NCI-H2196 treated with DMSO at 0.1 percent for 48 hours (cell line): Measurements from ENCODE around the gene IL1RN.

Experiments used
- DNase-seq: peaks from one replicate; lab custom pipeline; 2025; ENCODE audit not compliant: unreplicated experiment; lab: John Stamatoyannopoulos, UW

Gene IL1RN

GRCh38 chr2:113103277-113103676 lies 24.1 kb upstream of the IL1RN start:
- DNase-seq, result no peak

- no peak for DNase-seq
Observed at GRCh38 chr2:113104054-113104611, 23.3 kb upstream of the IL1RN start.

DNA sequence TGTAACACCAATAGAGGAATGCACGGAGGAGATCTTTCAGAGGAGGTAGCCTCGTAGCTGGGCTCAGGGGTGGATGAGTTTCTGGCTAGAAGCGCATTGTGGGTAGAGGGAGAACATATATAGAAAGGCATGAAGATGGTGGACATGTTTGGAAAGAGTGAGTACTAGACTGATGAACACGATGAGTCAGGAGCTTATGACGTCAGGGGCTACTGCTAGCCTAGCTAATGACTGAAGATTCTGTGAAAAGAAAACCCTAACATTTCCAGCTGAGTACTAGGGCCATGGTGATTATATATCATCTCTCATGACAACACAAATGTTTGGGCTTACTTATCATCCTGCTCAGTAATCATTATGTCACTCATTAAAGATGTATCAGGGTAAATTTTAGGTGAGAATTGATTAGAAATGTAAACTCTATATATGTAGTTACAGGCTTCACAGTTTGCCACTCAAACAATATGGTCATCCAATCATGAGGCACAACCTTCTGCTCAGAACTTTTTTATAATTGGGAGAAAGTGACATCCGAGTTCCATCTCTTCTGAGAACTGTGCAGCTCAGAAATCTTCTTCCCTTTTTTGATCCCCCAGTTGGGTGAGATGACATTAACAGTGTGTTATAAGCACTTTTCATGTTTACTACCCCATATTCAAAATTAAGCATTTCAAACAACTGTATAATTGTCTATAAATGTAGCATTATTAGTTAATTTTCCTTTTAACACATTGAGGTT lies 22.2 kb upstream of the IL1RN start:
- no peak for DNase-seq

GRCh38 chr2:113111121-113111520 lies 16.3 kb upstream of the IL1RN start:
- DNase-seq, result no peak

DNA sequence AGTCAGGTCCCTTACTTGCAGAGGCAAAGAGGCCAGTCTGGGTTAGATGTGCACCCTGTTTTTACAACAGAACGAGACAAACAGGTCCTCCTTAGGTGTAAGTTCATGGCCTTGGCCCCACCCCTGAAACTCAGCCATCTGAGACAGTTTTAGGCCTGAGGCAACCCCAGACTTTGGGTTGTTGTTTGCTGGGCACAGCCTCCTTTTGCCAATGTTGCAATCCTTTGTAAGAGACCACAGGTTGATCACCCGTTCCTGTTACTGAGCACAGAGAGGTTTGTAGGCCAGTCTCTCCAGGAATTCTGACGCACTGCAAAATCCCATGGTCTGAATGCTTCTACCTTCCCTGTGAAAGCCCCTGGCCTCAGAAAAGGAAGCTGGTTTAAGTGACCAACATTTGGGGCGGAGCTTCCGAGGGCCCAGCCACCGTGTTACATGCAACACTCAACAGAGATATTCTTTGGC lies 15.5 kb upstream of the IL1RN start:
- no peak for DNase-seq

- no peak for DNase-seq
Observed at GRCh38 chr2:113112441-113112840, 15.0 kb upstream of the IL1RN start.

DNA sequence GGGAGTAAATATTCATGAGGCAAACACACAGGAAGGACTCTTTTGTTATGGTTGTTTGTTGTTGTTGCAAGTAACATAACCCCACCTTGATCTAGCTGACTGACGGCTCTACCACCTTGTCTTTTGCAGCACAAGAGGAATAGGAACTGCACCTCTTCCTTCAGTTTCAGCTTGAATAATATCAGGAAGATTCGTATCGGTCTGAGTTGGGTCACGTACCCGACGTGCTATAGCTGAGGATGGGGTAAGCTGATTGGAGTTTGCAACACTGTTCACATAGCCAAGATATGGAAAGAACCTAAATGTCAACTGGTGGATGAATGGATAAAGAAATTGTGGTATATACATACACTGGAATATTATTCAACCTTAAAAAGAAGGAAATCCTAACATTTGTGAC lies 14.5 kb upstream of the IL1RN start:
- DNase-seq, result no peak

DNA sequence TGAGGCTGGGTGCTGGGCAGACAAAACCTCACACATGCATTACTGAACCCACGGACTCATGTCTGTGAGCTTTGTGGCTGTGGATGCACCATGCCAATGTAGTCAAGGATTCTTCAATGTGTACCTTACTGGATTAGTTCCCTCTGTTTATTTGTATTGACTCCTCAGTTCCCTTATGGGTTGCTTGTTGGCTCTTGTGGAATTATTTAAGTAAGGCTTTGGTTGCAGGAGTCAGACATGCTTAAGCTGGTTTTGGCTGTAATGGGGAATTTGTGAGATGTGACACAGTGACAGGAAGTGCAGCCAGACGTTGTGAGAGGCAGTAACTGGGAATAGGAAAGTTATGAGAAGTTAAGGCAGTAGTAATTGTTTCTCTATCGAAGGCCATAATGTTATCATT lies 13.6 kb upstream of the IL1RN start:
- no peak for DNase-seq

DNA sequence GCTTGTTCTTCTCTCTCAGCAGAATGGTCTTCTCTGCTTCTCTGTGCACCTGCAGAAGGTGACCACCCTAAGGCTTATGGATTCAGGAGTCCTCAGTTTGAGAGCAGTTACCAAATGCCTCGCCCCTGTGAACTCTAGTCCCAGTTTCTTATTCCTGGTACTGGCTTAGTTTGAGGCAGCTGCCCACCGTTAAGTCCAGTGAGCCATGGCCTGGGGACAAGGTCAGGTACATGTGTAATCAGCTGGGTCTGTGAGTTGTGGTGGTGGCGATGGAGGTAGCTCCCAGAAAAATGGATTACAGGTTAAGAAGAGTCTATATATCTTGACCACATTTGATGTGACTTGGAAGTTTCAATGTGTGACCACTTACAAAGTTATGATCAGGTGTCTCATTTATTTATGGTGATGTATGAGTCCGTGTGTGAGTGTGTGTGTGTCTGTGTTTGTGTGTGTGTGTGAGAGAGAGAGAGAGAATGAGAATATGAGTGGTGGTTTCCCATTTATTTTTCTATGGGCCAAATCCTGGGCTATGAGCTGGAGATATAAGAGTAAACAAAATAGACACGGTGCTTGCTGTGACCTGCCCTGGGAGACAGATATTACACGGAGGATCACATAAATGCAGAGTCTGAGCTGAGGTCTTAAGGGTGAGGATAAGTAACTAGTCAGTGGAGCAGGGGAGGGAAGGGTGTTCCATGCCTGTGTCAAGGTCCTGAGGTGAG lies 13.0 kb upstream of the IL1RN start:
- no peak for DNase-seq

DNA sequence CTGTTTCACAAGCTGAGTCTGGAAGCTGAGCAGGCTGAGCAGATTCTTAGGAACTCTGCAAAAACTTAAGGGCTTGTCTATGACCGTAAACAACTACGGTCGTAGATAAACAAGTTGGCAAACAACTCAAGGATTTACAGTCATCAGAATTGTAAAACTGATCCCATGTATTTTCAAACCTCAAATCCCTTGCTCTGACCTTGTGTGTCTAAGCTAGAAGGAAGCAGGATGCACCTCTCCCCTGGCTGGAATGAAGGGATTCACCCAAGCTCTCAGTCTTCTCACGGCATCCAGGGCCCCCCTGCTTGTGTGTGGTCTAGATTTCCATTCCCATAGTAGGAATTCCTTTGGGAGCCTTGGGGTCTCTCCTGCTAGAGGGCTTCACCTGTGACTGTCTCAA lies 12.4 kb upstream of the IL1RN start:
- DNase-seq, result no peak

DNA sequence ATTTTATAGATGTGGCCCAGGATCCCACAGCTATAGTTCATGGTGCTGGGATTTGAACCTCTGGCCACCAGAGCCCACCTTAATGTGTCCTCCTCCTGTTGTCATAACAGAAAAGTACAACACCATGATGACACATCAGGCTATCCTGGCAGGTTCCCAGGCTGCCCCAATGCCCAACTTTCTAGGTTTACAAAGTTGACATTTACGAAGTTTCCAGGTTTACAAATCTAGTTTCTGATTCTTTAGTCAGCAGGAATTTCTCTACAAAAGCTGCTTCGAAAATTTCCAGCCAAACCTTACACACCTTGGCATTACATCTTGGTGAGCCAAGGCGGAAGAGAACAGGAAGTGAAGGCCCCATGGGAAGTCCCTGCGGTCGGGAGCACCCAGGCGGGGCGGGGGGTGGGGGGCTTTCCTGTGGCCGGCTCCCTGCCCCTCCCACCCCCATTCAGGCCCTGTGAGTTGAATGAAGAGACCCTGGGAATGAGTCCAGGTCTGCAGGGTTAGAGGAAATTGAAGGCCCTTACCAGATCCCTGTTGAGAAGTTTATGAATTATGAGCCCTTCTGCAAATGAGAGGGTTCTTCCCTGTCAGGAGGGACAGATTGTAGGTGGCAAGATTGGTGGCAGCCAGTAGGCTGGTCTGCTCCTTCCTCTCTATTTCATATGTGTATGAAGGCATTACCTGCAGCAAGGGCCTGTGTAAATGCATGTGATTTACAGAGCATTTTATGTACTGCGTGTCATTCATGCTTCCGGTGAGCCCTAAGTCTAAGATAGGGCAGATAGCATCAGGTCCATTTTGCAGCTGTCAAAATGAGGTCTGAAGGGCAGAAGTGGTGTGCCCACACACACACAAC lies 11.1 kb upstream of the IL1RN start:
- DNase-seq, result no peak

DNA sequence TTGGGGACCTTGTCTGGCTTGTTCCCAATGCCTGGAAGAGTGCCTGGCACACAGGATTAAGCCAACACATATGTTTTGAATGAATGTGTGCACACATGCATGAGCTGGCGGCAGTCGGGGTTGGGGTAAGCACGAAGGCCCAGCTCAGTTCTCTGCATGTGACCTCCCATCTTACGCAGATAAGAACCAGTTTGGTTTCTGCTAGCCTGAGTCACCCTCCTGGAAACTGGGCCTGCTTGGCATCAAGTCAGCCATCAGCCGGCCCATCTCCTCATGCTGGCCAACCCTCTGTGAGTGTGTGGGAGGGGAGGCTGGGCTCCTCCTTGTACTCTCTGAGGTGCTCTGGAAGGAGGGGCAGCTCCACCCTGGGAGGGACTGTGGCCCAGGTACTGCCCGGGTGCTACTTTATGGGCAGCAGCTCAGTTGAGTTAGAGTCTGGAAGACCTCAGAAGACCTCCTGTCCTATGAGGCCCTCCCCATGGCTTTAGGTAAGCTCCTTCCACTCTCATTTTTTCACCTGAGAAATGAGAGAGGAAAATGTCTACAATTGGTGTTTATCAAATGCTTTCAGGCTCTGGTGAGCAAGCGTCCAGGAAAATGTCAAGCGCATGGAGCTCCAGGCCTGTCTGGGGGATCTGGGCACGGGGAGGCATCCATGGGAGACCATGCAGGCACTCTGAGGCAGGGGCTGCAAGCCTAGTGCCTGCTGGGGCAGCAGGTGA lies 9.7 kb upstream of the IL1RN start:
- DNase-seq, result no peak

GRCh38 chr2:113118263-113118657 lies 9.1 kb upstream of the IL1RN start:
- DNase-seq, result no peak

DNA sequence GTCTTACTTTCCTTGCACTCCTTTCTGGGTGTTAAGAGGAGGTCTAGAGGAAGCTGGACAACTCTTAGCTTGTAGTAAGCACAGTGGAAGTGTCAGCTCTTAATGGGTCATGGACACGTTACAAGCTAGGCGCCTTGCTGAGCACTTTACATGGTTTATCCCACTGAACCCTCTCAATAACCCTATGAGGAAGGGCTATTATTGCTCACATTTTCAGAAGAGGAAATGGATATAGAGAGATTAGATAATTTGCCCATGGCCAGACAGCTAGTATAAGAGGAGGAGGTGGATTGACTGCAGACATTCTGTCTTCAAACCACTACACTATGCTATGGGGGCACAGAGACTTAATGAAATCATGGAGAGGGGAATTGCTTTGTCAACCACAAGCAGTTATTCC lies 8.3 kb upstream of the IL1RN start:
- DNase-seq, result no peak

DNA sequence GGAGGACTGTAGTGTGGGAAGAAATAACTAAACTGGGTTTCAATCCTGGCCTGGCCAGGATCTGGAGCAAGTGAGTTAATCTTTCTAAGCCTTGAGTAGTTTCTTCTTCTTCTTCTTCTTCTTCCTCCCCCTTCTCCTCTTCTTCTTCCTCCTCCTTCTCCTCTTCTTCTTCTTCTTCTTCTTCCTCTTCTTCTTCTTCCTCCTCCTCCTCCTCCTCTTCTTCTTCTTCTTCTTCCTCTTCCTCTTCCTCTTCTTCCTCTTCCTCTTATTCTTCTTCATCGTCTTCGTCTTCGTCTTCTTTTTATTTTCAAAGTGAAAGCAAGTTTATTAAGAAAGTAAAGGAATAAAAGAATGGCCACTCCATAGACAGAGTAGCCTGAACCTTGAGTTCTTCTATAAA lies 6.5 kb upstream of the IL1RN start:
- DNase-seq, result no peak

- no peak for DNase-seq
Observed at GRCh38 chr2:113122364-113122763, 5.0 kb upstream of the IL1RN start.

DNA sequence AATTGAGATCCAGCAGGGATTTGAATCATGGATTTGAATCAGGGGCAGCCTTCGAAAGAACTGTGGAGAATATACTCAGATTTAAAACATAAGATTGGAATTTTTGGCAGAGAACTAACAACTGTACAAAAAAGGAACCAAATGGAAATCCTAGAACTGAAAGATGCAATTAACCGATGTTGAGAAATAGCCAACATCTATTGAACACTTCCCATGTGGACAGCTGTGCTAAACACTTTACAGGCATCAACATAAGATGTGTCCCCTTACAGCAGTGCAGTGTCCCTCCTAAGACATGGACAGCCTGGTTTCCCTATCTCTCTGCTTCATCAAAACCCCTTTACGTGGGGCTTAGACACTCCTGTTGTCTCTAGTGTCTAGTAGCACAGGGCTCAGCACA lies 3.7 kb upstream of the IL1RN start:
- DNase-seq, result no peak

DNA sequence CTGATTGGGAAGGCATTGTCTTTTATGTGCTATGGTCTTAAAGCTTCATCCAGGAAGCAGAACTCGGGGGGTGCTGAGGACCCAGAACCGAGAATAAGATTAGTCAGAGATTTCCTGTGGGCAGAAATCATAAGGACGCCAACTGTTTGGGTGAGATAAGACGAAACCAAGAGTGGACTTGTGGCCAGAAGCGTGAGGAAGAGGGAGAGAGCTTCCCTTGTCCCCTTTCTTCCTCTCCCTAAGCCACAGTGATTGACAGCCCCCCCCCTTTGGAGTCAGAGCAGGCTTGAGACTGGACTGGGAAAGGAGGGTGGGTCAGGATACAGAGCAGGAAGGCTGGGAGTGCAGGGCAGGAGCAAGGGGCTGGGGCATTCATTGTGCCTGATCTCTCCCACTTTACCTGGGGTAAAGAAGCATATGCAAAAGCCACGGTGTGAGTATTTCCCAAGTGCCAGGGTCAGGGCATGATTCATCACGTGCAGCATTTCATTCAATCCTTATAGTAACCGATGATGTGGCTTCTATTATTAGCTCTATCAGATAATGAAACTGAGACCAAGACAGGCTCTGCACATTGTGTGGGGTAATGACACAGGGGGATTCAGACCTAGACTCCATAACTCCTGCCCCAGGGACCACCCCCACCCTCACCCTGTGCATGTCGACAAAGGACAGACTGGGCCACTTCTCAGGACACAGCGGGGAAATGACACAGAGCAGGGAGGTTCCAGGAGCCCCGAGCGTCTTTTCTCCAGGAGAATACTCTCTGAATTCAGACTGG lies 3.0 kb upstream of the IL1RN start:
- DNase-seq, result no peak

DNA sequence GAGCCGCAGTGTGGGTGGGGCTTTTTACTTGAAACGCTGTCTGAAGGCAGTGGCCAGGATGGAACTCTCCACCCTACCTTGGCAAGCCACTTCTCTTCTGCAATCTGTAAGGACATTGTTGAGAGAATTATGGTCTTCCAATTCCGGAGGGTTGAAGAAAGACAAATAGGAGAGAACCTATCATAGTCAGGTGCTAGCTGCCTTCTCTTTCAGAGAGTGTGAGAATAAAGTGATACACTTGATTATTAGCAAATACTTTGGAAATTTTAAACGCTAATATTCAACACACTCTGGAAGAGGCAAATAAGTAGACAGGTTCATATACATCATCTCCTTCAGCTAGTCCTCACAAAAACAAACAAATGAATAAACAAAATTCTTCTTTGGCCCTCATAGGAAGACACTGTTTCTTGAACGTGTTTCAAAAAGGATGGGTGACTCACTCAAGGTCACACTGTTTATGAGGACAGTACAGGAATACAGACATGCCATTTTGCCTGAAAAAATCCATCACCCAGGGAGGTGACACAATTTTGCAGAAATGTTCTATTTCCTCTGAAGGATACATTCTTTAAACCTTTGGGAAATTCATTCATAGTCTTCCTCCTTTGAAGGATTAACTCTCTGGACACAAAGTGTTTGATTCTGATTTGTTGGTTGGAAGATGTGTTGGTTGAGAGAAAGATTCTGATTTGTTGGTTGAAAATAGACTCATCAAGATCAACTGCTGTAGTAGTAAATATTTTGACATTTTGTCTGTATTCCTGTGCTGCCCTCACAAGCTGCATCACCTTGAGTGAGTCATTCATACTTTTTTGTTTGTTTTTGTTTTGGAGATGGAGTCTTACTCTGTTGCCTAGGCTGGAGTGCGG lies 2.2 kb upstream of the IL1RN start:
- DNase-seq, result no peak
